ENCODE data around the gene CALML3.
"Not testable (repeated sequence)": the region's sequence is repeated elsewhere in the genome, so short reads cannot be mapped to it uniquely, and the experiment has no call there.

CALML3 gene

GRCh38 chr10:5559022-5559421 is 34.3 kb downstream of the CALML3 start:
- not testable (repeated sequence) for DNase-seq

DNA sequence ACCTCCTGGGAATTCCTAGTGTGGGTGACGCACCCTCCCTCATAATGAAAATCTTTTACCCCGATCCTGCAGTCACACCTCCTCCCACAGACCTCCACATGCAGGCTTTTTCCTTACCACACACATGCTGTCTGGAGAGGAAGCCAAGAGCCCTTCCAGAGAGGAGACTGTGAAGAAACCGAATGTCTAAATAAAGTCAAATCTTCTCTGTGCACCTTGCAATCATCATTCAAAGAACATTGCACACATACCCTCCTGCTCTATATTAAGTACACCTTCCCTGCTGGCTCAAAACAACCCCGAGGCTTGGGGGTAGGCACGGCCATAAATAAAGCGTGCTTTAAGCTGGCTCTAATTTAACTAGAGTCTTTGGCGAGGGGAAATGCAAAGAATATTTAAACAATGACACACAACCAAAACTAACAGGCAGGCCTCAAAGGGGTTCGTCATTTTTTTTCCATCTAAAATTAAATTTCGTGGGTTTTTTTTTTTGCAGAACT is 34.9 kb downstream of the CALML3 start:
- no peak for DNase-seq

- no peak for DNase-seq
Observed at GRCh38 chr10:5560142-5560816, 35.5 kb downstream of the CALML3 start.

- DNase-seq: no peak
Observed at GRCh38 chr10:5560817-5561703, 36.3 kb downstream of the CALML3 start.

GRCh38 chr10:5561704-5562645 is 37.2 kb downstream of the CALML3 start:
- DNase-seq: no peak

GRCh38 chr10:5563321-5563961 is 38.7 kb downstream of the CALML3 start:
- no peak for DNase-seq

DNA sequence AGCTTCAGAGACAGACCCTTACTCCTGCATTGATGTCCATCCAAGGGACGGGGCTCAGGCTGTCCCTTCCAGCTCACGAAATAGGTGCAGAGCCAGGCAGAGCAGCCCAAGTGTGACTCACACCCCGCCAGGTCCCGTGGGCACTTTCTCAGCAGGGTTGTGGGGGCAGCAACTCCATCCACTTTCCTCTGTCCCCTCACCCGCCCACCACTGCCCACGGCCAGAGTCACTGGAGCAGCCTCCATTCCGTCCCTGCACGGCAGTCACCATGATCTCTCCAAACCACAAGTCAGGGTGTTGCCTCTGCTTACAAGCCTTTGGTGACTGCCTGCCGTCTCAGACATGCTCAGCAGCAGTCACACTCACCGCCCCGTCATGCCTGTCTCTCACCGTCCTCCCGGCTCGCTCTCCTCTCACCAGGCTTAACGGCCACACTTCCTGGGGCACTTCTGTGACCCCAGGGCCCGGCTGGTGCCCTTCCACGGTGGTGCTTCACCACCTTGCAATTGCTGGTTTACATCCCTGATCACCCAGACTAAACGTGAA is 39.3 kb downstream of the CALML3 start:
- DNase-seq: no peak

DNA sequence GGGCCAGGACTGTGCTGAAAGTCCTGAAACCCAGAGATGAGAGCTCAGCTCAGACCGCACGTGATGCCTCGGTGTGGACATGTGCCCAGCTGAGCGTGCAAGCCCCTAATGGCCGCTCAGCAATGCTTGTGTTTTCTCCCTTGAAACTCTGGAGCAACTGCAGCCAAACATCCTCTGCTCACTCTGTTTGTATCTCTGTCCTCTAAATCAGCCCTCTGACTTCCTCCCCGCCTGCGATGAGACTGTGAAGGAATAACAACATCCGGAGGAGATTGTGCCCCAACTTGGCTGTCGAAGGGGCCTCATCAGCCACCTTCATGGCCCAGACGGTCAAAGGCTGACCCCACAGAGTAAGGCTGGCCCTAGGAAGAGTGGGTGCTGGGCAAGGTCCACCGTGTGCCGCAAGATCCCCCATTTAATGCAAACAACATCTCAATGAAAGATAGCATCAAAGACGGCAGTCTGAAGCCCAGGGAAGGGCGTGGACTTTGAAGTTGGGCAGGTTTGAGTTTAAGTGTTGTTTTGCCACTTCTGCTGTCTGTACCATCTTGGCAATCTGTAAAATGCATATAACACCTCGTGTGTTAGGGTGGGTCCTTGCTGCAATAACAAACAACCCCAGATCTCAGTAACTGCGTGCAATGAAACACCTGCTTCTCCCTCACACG is 39.9 kb downstream of the CALML3 start:
- DNase-seq: no peak

- no peak for DNase-seq
Observed at GRCh38 chr10:5565205-5565545, 40.4 kb downstream of the CALML3 start.

DNA sequence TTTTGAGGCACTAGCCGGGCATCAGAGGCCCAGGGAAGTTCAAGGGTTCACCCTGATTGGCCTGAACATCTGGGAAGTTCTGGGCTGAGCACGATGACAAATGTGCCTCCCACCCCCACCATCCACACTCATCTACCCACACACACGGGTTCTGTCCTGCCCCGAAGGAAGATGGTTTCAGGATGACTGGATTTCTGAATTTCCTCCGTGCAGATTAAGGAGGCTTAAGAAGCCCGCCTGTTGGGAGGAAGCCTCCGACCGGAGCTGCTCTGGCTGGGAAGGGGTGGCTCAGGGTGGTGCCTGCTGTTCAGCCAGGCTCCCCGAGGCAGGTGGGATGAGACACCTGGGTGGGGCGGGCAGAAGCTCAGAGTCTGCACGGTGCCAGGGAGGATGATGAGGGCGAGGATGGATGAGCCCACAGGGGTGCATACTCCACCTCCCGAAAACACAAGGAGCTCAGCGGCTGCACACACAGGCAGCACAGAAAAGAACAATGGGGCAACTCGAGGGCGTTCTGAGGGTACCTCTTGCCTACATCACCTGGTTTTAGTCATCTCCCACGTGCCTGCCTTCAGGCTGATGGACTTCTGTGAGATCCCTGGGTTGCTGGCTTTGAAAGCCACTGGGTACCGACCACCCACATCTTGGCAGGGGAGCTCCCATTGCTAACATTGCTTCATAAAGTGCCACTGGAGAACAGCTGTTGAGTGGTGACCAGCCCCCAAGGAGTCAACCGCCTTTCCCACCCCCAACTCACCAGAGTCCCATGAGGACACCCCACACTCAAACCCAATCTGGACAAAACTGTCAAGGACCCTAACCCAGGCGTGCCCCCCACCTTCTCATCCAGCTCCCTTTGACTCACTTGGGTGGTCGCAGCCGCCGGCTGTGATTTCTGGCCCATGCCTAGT is 41.2 kb downstream of the CALML3 start:
- DNase-seq: no peak

DNA sequence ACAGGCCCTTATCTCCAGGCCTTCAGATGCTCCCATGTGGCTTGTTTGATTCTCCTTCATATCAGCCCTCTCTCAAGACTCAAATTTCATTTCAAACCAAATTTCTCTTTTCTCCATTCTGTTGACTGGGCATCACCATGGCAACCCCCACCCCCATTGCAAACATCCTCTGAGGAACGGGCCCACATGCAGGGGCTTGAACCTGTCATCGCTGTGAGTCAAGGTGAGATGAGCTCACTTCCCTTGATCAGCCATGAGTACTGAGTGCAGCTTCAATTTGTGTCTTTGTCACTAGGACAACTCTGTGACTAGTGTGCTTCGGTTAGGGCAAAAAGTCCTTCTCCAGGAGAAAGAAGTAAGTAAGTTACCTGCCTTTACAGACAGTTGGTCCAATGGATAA is 41.9 kb downstream of the CALML3 start:
- DNase-seq: peak; percentile 71

DNA sequence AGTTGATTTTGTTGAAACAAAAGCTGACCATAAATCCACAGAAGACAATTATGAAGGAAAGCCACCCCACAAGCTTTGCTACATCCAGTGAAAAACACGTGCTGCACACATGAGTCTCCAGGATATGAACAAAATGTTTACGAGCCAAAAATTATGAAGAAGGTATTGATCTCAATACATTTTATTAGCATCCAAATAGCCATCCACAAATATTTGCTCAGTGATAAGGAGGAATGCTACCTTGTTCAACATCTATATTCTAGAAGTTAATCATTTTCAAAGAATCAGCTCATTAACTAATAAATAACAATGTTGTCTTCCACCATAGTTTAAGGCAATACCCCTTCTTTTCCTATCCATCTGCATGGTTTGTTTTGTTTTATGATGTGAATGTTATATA is 42.7 kb downstream of the CALML3 start:
- no peak for DNase-seq

GRCh38 chr10:5568984-5569383 is 44.2 kb downstream of the CALML3 start:
- DNase-seq: no peak

- no peak for DNase-seq
Observed at GRCh38 chr10:5569568-5569967, 44.8 kb downstream of the CALML3 start.

DNA sequence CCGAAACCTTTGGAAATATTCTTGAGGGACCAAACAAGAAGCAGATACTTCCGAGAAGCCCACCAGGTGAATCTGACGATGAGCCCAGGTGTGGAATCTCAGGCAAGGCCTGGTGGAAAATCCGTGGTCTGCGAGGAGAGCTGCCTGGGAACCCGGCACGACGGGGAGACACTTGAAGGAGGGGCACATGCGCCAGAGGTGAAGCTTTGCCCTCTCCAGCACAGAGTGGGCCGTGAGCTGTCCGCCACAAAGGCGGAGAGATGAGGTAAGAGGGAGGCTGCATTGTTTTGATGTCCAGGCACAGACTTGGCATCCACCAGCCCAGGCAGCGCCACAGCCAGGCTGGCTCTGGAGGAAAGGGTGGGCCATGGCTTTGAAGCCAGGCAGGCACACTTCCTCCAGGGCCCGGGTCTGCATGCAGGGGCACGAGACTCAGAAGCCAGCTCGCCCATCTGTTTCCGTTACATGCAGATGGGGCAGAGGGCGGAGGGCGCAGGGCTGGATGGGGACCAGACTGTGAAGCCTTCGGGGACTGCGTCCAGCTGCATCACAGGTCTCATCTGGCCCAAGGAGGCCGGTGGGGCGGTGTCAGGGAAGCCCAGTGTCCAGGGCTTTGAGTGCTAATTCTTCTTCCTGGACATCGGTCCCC is 45.4 kb downstream of the CALML3 start:
- no peak for DNase-seq

DNA sequence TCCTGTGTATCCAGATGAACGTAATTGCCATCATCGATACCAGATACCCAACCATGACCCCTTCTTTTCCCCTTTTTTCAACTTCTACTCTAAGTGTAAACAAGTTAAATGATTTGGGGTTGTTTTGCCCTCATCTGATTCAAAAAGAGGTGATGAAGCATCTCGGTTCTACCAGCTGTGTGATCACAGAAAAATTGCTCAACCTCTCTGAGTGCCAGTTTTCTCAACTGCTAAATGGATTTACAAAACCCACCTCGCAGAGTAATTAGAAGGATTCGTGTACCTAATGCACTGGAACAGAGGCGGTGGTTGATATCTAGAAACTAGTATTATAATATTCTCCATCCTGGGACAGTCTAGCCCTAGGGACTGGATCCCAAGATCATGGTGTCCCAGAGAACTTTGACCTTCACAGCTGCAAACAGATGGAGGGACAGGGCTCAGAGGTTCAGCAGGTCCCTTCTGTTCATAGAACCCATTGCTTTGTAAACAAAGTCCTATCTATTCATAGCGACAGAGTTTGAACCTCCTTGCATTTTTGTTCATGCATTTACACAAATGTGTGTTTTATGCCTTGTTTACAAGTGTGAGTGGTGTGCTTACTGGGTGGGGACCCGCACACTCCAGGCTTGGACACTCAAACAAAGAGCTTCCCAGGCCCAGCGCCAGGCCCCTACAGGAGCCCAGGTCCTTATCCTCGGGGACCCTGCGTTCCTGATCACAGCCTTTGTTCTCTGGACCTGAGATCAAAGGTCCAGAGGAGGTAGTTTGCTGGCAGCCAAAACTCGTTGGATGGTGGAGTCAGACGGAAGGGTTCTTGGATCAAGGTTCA is 46.4 kb downstream of the CALML3 start:
- DNase-seq: no peak

- DNase-seq: no peak
Observed at GRCh38 chr10:5571826-5572225, 47.1 kb downstream of the CALML3 start.

GRCh38 chr10:5573319-5573950 is 48.7 kb downstream of the CALML3 start:
- DNase-seq: no peak
